Measurements from ENCODE around the gene GFER.

- no peak for TF ChIP-seq POLR2A (IDR thresholded peaks at IDR 0.05)
- TF ChIP-seq, protein P1, sequence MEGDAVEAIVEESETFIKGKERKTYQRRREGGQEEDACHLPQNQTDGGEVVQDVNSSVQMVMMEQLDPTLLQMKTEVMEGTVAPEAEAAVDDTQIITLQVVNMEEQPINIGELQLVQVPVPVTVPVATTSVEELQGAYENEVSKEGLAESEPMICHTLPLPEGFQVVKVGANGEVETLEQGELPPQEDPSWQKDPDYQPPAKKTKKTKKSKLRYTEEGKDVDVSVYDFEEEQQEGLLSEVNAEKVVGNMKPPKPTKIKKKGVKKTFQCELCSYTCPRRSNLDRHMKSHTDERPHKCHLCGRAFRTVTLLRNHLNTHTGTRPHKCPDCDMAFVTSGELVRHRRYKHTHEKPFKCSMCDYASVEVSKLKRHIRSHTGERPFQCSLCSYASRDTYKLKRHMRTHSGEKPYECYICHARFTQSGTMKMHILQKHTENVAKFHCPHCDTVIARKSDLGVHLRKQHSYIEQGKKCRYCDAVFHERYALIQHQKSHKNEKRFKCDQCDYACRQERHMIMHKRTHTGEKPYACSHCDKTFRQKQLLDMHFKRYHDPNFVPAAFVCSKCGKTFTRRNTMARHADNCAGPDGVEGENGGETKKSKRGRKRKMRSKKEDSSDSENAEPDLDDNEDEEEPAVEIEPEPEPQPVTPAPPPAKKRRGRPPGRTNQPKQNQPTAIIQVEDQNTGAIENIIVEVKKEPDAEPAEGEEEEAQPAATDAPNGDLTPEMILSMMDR (IDR thresholded peaks at IDR 0.05): no peak
These were observed 25.2 kb downstream of the GFER start for GRCh38 chr16:2009164-2009711.

Data from tibial nerve (tissue), 3 donors.